T-helper 22 cell (primary cell): Measurements from ENCODE around the gene DOC2A.
"Not testable (repeated sequence)": the region's sequence is repeated elsewhere in the genome, so short reads cannot be mapped to it uniquely, and the experiment has no call there.

Source experiments
- DNase-seq: peaks from one replicate; pipeline ENCODE4 v3.0.0-alpha.2; 2020; ENCODE audit warnings: low read depth

The DOC2A gene

GRCh38 chr16:29973384-29974246 lies 37.2 kb downstream of the DOC2A start, which contains the start of gene TAOK2:
TSS of gene TAOK2 (plus strand) at chr16:29973868. CDS start at chr16:29977773, 3,905 bp downstream.
- peak; percentile 92 for DNase-seq

GRCh38 chr16:29972992-29973383 lies 37.8 kb downstream of the DOC2A start:
- no peak for DNase-seq

- no peak for DNase-seq
Measured at GRCh38 chr16:29972500-29972899, 38.3 kb downstream of the DOC2A start.

DNA sequence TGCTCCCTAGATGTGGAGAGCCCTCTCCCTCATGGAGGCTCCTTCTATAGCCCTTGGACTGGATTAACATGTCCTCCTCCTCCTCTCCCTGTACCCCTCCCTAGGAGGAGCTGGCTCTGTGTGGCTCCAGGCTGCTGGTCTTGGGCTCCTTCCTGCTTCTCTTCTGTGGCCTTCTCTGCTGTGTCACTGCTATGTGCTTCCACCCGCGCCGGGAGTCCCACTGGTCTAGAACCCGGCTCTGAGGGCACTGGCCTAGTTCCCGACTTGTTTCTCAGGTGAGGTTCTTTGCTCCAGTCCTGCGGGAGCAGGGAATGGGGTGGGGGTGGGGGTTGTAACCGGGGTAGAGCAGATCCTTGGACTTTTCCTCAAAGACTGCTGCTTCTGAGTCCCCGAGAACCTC lies 39.5 kb downstream of the DOC2A start:
- DNase-seq: no peak

- no peak for DNase-seq
Measured at GRCh38 chr16:29968205-29968604, 42.6 kb downstream of the DOC2A start.

GRCh38 chr16:29963021-29963743 lies 47.6 kb downstream of the DOC2A start:
- DNase-seq: no peak

- no peak for DNase-seq
Measured at GRCh38 chr16:29962344-29962994, 48.4 kb downstream of the DOC2A start.

DNA sequence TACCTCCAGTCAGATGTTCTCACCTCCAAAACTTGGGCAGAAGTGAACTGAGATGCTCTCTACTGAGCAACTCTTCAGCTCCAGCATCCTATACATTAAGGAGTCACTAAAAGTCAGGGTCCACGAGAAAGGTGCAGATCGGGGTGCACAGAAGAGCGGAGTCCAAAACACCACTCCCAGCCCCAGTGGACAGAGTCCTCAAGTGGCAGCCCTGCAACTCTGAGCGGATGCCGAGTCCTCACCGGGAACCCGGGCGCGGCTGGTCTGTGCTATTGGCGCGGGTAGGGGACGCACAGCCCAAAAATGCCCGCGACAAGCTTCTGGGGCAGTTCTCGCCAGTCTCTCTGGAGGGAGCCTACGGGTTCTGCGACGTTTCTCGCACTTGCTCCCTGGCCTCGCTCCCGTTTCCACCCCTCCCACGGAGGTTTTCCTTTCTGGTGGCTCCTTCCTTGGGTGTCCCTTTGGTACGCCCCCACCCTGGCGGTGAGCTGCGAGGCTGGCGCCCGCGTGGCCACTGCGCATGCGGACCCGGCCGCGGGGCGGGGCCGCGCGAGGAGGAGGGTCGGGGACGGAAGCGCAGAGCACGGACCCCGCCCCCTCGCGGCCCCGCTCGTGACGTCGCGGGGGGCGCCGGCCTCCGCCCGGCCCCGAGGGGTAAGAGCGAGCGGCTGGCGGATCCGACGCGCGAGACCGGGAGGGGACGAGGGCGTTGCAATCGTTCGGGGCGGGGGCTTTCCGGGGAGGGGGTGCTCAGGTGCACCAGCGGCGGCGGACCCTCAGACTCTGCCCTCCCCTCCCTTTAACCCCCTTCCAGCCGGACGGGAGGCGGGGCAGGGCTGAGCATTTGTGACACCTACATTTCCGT lies 49.1 kb downstream of the DOC2A start, which contains the start of gene TMEM219:
TMEM219 (plus strand) TSS at position 601 of the 865 bp plus-strand sequence. CDS start 1,065 bp downstream, outside the sequence.
- peak; percentile 90 for DNase-seq

DNA sequence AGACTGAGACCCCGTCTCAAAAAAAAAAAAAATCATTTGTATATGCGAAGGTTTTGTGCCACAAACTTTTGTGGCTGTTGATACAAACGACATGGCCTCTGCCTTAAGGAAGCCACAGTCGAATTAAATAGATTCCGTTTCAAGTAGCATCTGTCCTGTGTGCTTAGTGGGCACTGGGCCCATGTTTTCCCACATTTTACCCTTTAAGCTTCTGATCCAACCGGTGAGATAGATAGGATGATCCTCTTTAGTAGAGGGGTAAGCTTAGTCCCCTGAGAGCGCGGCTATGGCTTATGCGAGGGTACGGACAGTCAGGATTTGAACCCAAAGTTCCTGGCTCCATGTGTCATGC lies 49.7 kb downstream of the DOC2A start:
- DNase-seq: no peak

GRCh38 chr16:29959821-29960220 lies 51.0 kb downstream of the DOC2A start:
- DNase-seq: not testable (repeated sequence)

DNA sequence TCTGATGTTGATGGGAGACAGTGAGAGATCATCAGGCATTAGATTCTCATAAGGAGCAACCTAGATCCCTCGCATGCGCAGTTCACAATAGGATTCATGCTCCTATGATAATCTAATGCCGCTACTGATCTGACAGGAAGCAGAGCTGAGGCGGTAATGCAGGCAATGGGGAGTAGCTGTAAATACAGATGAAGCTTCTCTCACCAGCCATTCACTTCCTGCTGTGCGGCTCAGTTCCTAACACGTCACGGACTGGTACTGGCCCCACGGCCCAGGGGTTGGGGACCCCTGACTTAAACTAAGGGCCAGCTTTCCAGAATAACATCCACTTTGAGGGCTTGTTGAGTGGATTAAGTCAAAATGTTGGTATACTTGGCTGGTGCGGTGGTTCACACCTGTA lies 51.5 kb downstream of the DOC2A start:
- DNase-seq: no peak

DNA sequence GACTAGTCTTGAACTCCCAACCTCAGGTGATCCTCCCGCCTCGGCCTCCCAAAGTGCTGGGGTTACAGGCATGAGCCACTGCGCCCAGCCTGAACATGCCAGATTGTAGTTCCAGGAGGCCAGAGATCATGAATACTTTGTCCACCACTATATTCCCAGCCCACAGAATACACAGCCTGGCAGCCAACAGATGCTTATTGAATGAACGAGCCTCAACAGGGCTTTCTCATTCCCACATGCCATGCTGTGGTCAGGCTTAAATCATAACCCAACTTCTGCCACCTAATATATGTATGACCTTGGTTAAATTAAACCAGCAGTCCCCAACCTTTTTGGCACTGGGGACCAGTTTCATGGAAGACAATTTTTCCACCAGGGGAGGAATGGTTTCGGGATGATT lies 52.1 kb downstream of the DOC2A start:
- no peak for DNase-seq
